ENCODE data around the gene HDAC9.

DNA sequence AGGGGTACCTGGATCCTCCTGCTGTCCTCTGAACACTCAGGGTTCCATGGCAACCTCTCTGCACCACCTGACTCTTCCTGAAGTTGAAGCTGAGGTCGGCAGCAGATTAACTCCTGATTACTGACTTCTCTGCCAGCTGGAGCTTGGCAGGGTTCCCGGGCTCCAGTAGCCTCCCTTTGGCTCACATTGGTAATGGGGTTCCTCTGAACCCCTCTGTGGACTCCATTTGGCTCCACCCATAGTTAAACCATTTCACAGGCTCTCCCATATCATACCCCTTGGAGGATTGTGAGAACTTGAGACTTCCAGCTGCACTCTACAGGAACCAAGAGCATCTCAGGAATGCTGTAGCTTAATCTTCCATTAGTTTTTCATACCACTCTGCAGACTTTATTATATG is 292.5 kb downstream of the HDAC9 start:
- TF ChIP-seq, protein P1, sequence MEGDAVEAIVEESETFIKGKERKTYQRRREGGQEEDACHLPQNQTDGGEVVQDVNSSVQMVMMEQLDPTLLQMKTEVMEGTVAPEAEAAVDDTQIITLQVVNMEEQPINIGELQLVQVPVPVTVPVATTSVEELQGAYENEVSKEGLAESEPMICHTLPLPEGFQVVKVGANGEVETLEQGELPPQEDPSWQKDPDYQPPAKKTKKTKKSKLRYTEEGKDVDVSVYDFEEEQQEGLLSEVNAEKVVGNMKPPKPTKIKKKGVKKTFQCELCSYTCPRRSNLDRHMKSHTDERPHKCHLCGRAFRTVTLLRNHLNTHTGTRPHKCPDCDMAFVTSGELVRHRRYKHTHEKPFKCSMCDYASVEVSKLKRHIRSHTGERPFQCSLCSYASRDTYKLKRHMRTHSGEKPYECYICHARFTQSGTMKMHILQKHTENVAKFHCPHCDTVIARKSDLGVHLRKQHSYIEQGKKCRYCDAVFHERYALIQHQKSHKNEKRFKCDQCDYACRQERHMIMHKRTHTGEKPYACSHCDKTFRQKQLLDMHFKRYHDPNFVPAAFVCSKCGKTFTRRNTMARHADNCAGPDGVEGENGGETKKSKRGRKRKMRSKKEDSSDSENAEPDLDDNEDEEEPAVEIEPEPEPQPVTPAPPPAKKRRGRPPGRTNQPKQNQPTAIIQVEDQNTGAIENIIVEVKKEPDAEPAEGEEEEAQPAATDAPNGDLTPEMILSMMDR (IDR thresholded peaks at IDR 0.05 in 4 of 5, conservative IDR thresholded peaks at IDR 0.05 in 1 of 5) = no peak
- no peak for TF ChIP-seq POLR2A (IDR thresholded peaks at IDR 0.05)
